Endometrium (tissue), 2 donors: Measurements from ENCODE around the gene CCDC154.

ENCODE experiments used
- FAIRE-seq: peaks from 2 replicates; lab custom pipeline; 2012; peaks lifted over from hg19 to GRCh38; lab: Jason Lieb, UNC
- donor health status: control.
- donor health status: control.

CCDC154 gene

GRCh38 chr16:1435921-1436697 is 8.2 kb downstream of the CCDC154 start:
- no peak for FAIRE-seq

GRCh38 chr16:1434644-1435592 is 9.4 kb downstream of the CCDC154 start:
- FAIRE-seq: no peak

GRCh38 chr16:1433756-1434155 is 10.6 kb downstream of the CCDC154 start:
- FAIRE-seq: no peak

- FAIRE-seq: no peak
Measured at GRCh38 chr16:1433263-1433560, 11.1 kb downstream of the CCDC154 start.

GRCh38 chr16:1432388-1433262 is 11.7 kb downstream of the CCDC154 start:
- no peak for FAIRE-seq

GRCh38 chr16:1431497-1432270 is 12.7 kb downstream of the CCDC154 start:
- FAIRE-seq: no peak

GRCh38 chr16:1430759-1431496 is 13.4 kb downstream of the CCDC154 start, which contains the start of gene PERCC1:
PERCC1 (plus strand) TSS chr16:1431078; CDS start chr16:1432594, 1,516 bp downstream.
- FAIRE-seq: no peak

- no peak for FAIRE-seq
Measured at GRCh38 chr16:1430214-1430758, 14.1 kb downstream of the CCDC154 start.

- FAIRE-seq: no peak
Measured at GRCh38 chr16:1429631-1430030, 14.7 kb downstream of the CCDC154 start.

- no peak for FAIRE-seq
Measured at GRCh38 chr16:1429012-1429411, 15.3 kb downstream of the CCDC154 start.

- FAIRE-seq: no peak
Measured at GRCh38 chr16:1428511-1428910, 15.8 kb downstream of the CCDC154 start.

- FAIRE-seq: no peak
Measured at GRCh38 chr16:1427473-1428461, 16.6 kb downstream of the CCDC154 start.

- FAIRE-seq: no peak
Measured at GRCh38 chr16:1426734-1427471, 17.5 kb downstream of the CCDC154 start.

- FAIRE-seq: no peak
Measured at GRCh38 chr16:1425616-1426370, 18.6 kb downstream of the CCDC154 start.

- FAIRE-seq: no peak
Measured at GRCh38 chr16:1424028-1424427, 20.3 kb downstream of the CCDC154 start.

GRCh38 chr16:1422076-1422475 is 22.3 kb downstream of the CCDC154 start:
- no peak for FAIRE-seq

GRCh38 chr16:1420111-1420539 is 24.2 kb downstream of the CCDC154 start:
- FAIRE-seq: no peak

GRCh38 chr16:1416521-1416941 is 27.8 kb downstream of the CCDC154 start:
- FAIRE-seq: no peak
